Stimulated activated CD8-positive, alpha-beta memory T cell treated with anti-CD3 and anti-CD28 coated beads, Interleukin-2, amount 100 ng/mL, for 1 hour (primary cell): Measurements from ENCODE around the gene SLFN14.
"Not testable (repeated sequence)": the region's sequence is repeated elsewhere in the genome, so short reads cannot be mapped to it uniquely, and the experiment has no call there.

ENCODE experiments used
- DNase-seq, 2 donors: peaks; one replicate each; pipeline ENCODE4 v3.0.0-alpha.2; 2020; ENCODE audit warnings: low read depth in 2 of 2

The SLFN14 gene

DNA sequence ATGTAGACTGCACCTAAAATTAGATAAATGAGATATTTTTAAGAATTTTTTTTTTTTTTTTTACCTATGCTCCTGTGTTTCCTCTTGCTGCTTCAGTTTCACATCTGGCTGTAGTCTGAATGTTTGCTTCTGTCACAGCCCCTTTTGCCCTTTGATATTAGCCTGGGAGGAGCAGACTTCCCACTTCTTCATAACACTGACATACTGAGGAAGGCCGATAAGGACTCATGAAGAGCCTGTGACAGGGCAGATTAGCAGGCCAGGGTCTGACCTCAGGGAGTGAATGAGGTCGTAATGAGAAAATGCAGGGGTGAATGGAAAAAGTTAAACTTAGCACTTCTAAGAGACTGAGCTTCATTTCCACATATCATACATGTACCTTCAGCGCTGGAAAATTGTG, at the start of gene SLFN14:
Gene SLFN14 (minus strand): TSS at position 117 of the 400 bp plus-strand sequence. CDS start 2,757 bp downstream, outside the sequence.
- DNase-seq: no peak

GRCh38 chr17:35609831-35610230, 49.2 kb upstream of the SLFN14 start:
- DNase-seq: no peak

DNA sequence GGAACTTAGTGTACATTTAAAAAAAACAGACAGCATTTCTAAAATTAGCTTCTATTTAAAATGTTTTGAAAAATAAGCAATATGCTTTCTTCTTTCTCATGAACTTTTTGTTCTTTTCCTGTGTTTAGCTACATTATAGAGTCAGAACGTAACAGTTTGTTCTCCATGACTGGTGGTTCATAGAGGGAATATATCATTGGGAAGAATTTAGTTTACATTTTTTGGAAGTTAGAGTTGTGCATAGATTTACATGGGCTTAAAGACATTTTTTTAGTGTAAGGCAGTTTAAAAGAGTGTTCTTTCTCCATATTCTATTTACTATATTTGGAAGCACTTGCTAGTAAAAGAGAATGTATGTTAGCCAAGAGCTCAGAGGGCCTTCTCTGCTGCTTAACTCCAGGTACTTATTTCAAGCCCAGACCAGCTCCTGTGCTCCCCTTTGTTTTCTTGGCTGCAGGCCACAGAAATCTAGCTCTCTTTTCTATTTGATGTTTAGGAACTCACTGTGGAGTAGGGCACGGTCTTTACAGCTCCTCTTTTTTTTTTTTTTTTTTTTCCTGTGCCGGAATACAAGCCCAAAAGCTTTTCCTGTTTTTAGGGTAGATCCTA, 46.7 kb upstream of the SLFN14 start:
- no peak for DNase-seq

GRCh38 chr17:35605678-35606077, 45.1 kb upstream of the SLFN14 start:
- no peak for DNase-seq

- DNase-seq: no peak
Observed at GRCh38 chr17:35603674-35604073, 43.1 kb upstream of the SLFN14 start.

- DNase-seq: no peak
Observed at GRCh38 chr17:35597604-35598003, 37.0 kb upstream of the SLFN14 start.

- DNase-seq: no peak
Observed at GRCh38 chr17:35596530-35597233, 36.1 kb upstream of the SLFN14 start.

GRCh38 chr17:35596072-35596471, 35.5 kb upstream of the SLFN14 start:
- no peak for DNase-seq

DNA sequence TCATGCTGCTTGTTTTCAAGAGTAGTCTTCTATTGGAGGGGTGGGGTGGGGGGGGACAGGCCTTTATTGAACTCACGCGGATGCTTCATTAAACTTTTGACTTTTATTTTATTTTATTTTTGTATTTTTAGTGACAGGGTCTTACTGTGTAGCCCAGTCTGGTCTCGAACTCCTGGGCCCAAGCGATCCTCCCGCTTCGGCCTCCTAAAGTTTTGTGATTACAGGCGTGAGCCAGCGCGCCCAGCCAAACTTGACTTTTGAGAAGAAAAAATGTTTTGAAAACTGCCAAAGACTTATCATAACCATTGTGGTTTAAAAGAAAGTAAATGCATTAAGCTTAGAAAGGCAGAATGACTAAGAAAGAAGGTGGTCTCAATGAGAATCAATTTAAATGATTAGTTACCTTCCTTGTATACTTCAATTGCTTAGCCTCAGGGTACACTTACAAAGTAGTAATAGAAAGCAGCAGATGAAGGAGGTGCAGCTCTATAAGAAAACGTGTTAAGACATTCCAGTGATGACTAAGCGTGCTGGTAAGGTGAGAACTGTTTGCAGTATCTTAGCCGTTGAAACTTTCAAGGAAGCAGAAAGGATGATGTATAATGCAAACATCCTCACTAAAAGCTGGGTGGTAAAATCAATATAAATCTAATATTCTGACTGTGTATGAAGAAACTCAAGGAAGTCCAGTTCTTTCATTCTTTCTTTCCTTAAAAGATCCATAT, 27.7 kb upstream of the SLFN14 start:
- no peak for DNase-seq

GRCh38 chr17:35587074-35587961, 26.7 kb upstream of the SLFN14 start, which contains the start of gene AP2B1:
TSS of gene AP2B1 (plus strand) at chr17:35587322. CDS start at chr17:35594031, 6,709 bp downstream.
- peak; percentile 91 to 99 for DNase-seq

- no peak for DNase-seq
Observed at GRCh38 chr17:35586569-35587073, 26.0 kb upstream of the SLFN14 start.

GRCh38 chr17:35584061-35584460, 23.4 kb upstream of the SLFN14 start:
- DNase-seq: no peak

DNA sequence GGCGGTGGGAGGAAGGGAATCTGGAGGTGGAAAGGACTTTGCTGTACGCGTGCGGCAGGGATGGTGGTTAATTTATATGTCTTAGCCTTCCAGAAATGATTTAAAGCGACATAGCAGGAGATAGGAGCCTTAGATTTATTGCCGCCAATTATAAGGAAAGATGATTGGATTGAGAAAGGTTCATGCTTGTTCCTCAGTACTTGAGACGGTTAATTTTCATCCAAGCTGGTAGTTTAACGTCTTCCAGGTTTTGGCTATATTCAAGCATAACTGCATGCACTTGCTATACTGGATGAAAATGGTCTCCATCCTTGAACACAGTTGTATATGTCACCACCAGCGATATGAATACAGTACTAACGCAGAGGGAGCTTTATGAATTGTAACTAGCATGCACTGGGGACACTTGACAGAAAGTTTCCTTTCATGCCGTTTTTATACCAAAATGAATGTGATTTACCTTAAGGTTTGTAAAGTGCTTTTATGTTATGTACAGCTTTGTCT, 18.4 kb upstream of the SLFN14 start:
- DNase-seq: no peak

DNA sequence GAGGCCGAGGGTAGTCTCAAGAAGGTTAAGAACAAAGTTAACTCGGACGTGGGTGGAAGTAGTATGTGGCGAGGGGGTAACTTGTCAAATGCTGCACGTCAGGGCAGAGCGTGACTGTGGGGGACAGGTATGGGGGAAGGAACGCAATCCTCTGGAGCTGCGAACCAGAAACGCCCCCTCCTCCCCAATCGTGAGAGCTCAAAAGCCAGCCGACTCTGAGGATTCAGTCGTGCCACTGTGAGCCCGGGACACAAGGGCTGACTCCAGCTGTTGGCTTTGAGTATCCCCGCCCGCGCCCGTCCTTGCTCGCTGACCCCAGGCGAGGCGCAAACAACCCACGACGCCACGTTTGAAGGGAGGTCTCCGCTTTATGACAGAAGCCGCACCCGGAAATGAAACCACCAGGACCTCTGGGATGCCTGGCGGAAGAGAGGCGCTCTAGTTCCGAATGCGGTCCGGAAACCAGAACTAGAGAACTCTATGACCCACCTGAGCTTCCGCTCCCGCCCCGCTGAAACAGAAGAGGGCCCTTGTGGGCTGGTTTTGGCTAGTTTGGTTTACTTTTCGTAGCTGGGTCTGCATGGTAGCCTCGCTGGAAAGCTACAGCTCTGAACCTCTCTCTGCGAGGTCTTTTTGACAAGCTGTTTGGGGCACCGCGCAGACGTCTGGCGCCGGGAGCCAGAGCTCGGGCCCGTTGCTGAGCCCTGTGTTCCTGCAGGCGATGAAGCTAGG, 17.7 kb upstream of the SLFN14 start, which contains the start of gene PEX12:
Gene PEX12 (minus strand): TSS at position 375 of the 732 bp plus-strand sequence. CDS start 550 bp downstream, outside the sequence.
- DNase-seq: peak; percentile 72 to 77

DNA sequence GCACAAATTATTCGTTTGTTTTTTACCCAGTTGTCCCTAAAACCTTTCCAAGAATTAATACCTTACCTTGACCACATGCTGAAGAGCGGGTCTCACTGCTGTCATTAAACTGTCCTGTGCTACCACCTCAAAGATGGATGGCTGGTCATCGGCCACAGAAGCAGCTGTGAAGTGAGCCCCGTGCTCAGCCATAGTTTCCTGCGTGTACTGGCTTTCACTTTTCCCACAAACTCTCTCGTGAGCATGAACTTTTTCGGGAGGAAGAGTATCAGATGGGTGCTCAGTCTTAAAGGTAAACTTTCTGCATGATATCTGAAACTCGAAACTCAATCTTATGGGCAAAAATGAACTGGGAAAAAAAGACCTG, 17.2 kb upstream of the SLFN14 start:
- DNase-seq: no peak

DNA sequence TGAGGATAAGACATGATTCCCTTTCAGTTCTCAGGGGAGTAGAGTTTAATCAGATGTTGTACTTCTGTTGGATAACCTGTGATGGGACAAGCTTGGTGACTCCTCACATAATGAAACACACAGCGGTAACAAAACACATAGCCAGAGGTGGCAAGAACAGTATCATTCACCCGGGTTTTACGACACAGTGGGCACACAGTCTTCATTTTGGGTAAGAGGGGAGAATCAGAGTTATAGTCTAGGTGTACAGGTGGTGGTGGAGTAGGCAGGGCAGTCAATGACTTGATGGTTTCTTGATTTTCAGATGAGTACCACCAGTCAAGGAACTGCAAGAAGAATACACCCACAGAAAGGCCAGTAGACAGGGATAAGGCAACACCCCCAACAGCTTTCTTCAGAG, 15.1 kb upstream of the SLFN14 start:
- DNase-seq: no peak

DNA sequence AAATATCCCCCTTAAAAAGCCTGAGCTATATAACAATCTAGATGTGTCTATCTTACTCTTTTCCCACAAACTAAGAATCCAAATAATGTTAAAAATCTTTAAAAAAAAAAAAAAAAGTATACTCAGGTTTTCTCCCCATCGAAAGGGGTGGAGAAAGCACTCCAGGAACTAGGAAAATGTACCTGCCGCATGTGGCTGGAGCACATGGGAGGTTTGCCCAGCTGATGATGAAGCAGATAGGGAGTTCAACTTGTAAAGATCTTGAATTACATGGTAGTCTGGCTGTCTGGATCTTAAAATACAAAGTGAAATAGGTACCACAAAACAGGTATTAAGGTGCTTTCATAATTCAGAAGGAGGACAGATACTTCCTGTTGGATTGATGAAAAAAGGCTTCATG, 8.8 kb upstream of the SLFN14 start:
- no peak for DNase-seq

- DNase-seq: no peak
Observed at GRCh38 chr17:35568561-35568960, 7.9 kb upstream of the SLFN14 start.

DNA sequence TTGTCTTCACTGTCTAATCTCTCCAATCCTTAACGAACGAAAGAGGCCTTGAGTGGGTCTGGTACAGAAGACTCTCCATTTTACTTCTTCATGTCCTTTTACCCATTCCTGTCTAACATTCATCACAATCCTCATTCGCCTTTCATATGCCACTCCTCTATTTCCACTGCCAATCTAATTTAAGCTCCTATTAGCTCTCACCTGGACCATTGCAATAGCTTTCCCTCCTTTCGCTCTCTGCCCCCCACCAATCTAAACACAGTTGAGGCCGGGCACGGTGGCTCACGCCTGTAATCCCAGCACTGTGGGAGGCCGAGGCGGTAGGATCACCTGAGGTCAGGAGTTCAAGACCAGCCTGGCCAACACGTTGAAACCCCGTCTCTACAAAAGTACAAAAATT, 6.3 kb upstream of the SLFN14 start:
- no peak for DNase-seq

GRCh38 chr17:35563181-35563580, 2.6 kb upstream of the SLFN14 start:
- DNase-seq: not testable (repeated sequence)
